HUES6 (cell line): ENCODE data around the gene ADGRD2.

Experiments
- H3K27ac ChIP-seq: 2 replicates; pipeline ENCODE4 v1.7.0; 2013; ENCODE audit warnings: low read depth, mild to moderate bottlenecking, low read length, inconsistent platforms
- H3K27me3 ChIP-seq: 2 replicates; pipeline ENCODE4 v1.6.1; 2013; ENCODE audit warnings: low read length; ENCODE audit not compliant: control insufficient read depth, insufficient read depth
- H3K36me3 ChIP-seq: 2 replicates; pipeline ENCODE4 v1.6.1; 2013; ENCODE audit warnings: low read length; ENCODE audit not compliant: control insufficient read depth, insufficient read depth
- H3K4me1 ChIP-seq: 2 replicates; pipeline ENCODE4 v1.6.1; 2013; ENCODE audit warnings: low read length; ENCODE audit not compliant: control insufficient read depth, insufficient read depth
- H3K4me3 ChIP-seq: 2 replicates; pipeline ENCODE4 v1.5.1; 2013; ENCODE audit warnings: low read depth, low read length
- H3K9ac ChIP-seq: one replicate; pipeline ENCODE4 v1.6.1; 2013; ENCODE audit warnings: mild to moderate bottlenecking, low read length
- H3K9me3 ChIP-seq: 2 replicates; pipeline ENCODE4 v1.6.1; 2013; ENCODE audit warnings: low read depth, low read length; ENCODE audit not compliant: control insufficient read depth, insufficient read depth

Gene ADGRD2

DNA sequence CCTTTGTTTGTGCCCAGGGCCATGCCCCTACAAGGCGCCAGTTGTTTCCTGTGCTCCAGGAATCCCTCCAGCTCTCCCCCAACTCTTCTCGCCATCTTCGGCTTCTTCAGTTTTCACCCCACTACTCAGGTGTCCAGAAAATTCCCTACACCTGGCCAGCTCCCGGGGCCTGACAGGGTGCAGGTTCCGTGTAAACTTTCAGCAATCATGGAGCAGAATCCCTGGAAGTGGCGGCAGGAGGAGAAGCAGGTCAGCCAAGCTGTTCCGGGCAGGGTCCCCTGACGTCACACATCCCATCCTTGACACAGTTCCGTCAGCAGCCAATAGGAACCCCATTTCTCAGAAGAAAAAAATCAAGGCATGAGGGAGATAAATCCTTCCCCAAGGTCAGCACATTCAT, 12.2 kb upstream of the ADGRD2 start:
- H3K4me1 ChIP-seq, result no peaks in the 10 kb centered on the region

DNA sequence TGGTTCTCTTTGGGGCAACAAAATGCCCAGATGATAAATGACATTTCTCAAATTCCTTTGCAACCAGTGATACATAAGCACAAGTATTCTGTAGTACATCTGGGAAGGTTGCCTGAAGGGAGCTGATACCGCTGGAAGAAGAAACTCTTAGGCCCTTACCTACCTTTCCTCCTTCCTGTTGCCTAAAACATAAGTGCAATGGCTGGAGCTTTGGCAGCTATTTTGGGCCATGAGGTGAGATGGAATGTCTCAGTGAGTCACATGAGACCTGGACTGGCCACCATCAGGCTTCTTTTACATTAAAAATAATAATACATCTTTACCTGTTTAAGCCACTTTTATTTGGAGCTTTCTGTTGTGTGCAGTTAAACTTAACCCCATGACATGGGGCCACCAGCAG, 11.2 kb upstream of the ADGRD2 start:
- Histone ChIP-seq H3K27me3 (peaks cover 3% of the 10 kb centered on the region; the same call in 1 of the 2 replicates), H3K9me3 (0 out of 2 replicates have a peak, but pooled peaks cover 3% of the 10 kb centered on the region), H3K4me1 (no peaks in the 10 kb centered on the region), H3K36me3 (no peaks in the 10 kb centered on the region), H3K4me3 (no peak overlapping the region), H3K27ac (no peak overlapping the region), H3K9ac (no peak overlapping the region)

More for the DNA sequence above, 12.2 kb upstream of the ADGRD2 start:
- Histone ChIP-seq H3K9ac (no peak overlapping the region), H3K4me3 (no peak overlapping the region), H3K27ac (no peak overlapping the region), H3K27me3 (peaks cover 3% of the 10 kb centered on the region; the same call in 1 of the 2 replicates), H3K9me3 (0 out of 2 replicates have a peak, but pooled peaks cover 3% of the 10 kb centered on the region), H3K36me3 (no peaks in the 10 kb centered on the region)

DNA sequence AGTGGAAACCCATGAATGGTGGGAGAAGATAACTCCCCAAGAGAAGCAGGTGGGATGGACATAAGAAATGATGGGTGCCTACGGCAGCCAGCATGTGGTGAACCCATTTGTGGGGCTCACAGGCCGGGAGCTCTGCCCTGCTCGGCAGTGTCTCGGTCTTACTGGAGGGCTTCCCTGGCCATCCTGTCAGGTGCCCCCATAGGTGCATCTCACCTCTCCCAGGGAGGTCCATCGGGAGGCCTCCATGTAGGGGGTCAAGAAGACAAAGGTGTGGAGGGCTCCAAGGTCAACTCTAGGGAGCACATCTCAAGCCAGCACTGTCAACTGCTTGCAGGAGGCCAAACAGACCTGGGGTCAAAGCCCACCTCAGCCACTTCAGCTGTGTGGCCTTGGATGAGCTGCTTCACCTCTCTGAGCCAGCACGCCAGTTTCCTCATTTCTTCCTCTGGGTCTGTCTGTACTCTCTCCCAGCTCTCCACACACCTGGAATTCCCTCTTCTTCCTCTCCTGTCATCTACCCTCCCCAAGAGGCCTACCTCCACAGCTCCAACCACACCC, 10.5 kb upstream of the ADGRD2 start:
- 0 out of 2 replicates have a peak, but pooled peaks cover 3% of the 10 kb centered on the region for H3K9me3 ChIP-seq
- no peak overlapping the region for H3K9ac ChIP-seq
- no peak overlapping the region for H3K27ac ChIP-seq
- no peaks in the 10 kb centered on the region for H3K4me1 ChIP-seq
- no peak overlapping the region for H3K4me3 ChIP-seq
- H3K36me3 ChIP-seq, result no peaks in the 10 kb centered on the region
- no peaks in the 10 kb centered on the region for H3K27me3 ChIP-seq

DNA sequence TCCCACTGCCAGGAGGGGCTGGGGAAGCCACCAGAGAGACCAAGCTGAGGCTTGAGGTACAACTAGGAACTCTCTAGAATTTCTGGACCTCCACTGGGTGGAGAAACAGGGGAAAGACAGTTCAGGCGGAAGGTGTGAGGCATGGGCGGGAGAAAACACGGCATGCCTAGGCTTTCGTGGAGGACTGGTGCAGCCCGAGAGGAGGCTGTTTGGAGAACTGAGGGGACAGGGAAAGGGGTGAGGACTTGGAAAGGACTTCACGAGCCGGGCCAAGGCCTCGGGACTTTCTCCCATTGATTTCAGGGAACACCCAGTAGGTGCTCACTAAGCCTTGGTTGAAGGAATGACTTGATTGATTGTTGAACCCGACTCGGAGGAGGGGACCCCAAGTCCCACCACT, 9.5 kb upstream of the ADGRD2 start:
- H3K36me3 ChIP-seq, result no peaks in the 10 kb centered on the region
- H3K27ac ChIP-seq, result no peak overlapping the region
- H3K9me3 ChIP-seq, result 0 out of 2 replicates have a peak, but pooled peaks cover 3% of the 10 kb centered on the region
- H3K9ac ChIP-seq, result no peak overlapping the region
- no peaks in the 10 kb centered on the region for H3K4me1 ChIP-seq
- no peak overlapping the region for H3K4me3 ChIP-seq
- no peaks in the 10 kb centered on the region for H3K27me3 ChIP-seq

DNA sequence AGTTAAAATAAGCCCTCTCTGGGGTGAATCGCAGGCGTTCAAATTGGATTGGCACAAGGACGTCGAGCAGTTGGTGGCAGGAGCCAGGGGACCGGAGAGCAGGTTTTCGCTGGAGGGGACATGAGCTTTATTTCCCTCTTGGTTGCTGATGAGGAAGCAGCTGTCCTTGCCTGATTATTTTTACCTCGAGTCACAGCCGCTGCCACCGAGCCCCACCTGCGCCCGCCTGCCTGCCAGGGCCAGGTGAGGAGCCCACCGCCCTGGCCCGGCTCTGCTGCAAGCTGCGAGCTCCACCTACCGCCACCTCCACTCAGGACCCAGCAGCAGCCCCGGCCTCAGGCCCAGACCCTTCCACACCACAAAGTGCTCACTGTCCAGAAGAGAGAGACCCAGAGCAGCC, 9.0 kb upstream of the ADGRD2 start:
- no peaks in the 10 kb centered on the region for H3K36me3 ChIP-seq

DNA sequence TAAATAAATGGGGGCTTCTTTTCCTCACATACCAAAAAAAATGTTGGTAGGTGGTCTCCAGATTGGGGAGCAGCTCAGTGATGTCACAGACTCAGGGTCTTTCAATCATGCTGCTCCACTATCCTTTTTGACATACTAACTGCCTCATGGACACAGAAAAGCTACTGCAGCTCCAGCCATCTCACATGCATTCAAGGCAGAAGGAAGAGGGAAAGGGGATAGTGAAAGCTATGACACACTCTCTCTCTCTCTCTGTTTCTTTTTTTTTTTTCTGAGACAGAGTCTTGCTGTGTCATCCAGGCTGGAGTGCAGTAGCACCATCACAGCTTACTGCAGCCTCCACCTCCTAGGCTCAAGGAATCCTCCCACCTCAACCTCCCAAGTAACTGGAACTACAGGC, 7.9 kb upstream of the ADGRD2 start:
- Histone ChIP-seq H3K9ac (no peak overlapping the region), H3K9me3 (0 out of 2 replicates have a peak, but pooled peaks cover 3% of the 10 kb centered on the region), H3K36me3 (no peaks in the 10 kb centered on the region), H3K4me1 (no peaks in the 10 kb centered on the region), H3K27ac (no peak overlapping the region), H3K27me3 (no peaks in the 10 kb centered on the region), H3K4me3 (no peak overlapping the region)

More for the DNA sequence above, 9.0 kb upstream of the ADGRD2 start:
- 0 out of 2 replicates have a peak, but pooled peaks cover 3% of the 10 kb centered on the region for H3K9me3 ChIP-seq
- no peak overlapping the region for H3K4me3 ChIP-seq
- H3K9ac ChIP-seq, result no peak overlapping the region
- H3K4me1 ChIP-seq, result no peaks in the 10 kb centered on the region
- H3K27me3 ChIP-seq, result no peaks in the 10 kb centered on the region
- no peak overlapping the region for H3K27ac ChIP-seq

DNA sequence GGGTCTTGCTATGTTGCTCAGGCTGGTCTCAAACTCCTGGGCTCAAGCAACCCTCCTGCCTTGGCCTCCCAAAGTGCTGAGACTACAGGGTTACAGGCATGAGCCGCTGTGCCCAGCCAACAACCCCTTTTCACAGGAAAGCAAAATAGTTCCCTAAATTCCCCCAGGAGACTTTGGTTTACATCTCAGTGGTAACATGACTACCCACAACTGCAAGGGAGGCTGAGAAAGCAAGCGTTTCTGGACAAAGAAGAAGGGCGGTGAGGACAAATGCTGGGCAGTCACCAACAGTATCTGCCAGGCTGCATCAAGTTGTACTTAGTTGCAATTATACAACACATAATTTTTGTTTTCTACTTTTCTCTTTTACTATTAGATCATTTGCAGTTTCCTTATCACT, 7.4 kb upstream of the ADGRD2 start:
- Histone ChIP-seq H3K27ac (no peak overlapping the region), H3K4me3 (no peak overlapping the region), H3K4me1 (no peaks in the 10 kb centered on the region), H3K9me3 (0 out of 2 replicates have a peak, but pooled peaks cover 3% of the 10 kb centered on the region), H3K27me3 (no peaks in the 10 kb centered on the region), H3K36me3 (no peaks in the 10 kb centered on the region), H3K9ac (no peak overlapping the region)

DNA sequence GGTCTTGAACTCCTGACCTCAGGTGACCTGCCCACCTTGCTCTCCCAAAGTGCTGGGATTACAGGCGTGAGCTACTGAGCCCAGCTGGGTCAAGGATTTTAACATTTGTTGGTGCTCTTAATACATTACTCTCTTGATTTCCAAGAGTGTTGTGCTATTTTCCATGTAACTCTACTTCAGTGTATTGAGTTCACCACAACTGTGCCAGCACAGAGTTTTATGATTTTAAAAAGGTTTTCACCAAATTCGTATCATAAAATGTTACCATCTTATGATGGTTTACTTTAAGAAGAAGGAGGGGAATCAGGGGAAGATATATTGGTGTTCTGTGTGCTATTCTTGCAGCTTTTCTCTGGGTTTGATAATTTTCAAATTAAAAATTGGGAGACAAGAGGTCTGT, 6.6 kb upstream of the ADGRD2 start:
- H3K4me1 ChIP-seq, result no peaks in the 10 kb centered on the region
- no peak overlapping the region for H3K4me3 ChIP-seq
- 0 out of 2 replicates have a peak, but pooled peaks cover 3% of the 10 kb centered on the region for H3K9me3 ChIP-seq
- H3K9ac ChIP-seq, result no peak overlapping the region
- no peak overlapping the region for H3K27ac ChIP-seq
- H3K27me3 ChIP-seq, result no peaks in the 10 kb centered on the region
- H3K36me3 ChIP-seq, result no peaks in the 10 kb centered on the region

DNA sequence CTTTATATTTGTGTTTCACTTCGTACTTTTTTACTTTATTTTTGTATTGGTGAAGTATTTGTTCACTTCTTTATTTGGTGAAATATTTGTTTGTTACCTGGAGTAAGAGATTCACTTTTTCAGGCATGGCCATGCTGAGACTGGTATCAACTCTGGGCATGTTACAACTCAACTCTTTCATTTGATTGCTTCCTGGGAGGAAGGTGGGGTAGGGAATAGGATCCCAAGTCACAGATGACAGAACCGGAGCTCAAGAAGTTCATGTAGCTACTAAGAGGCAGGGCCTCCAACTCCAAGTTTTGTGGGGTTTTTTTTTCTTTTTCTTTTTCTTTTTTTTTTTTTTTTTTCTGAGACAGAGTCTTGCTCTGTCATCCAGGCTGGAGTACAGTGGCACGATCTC, 6.1 kb upstream of the ADGRD2 start:
- no peaks in the 10 kb centered on the region for H3K27me3 ChIP-seq
- H3K27ac ChIP-seq, result no peak overlapping the region
- H3K9me3 ChIP-seq, result 0 out of 2 replicates have a peak, but pooled peaks cover 3% of the 10 kb centered on the region
- no peaks in the 10 kb centered on the region for H3K36me3 ChIP-seq
- H3K4me3 ChIP-seq, result no peak overlapping the region
- no peak overlapping the region for H3K9ac ChIP-seq
- H3K4me1 ChIP-seq, result no peaks in the 10 kb centered on the region

DNA sequence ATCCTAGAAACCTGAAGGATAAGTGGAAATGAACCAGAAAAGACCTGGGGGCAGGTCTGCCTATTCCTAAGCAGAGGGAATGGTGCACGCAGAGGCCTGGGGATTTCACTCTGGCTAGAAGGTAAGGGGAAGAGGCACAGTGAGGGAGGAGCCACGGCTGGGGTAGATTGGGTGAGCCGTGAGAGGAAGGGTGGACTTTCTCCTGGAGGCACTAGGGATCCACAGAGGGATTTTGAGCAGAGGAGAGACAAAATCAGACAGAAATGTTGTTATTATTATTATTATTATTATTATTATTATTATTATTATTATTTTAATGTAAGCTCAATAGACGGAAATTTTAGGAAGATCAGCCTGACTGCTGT, 3.0 kb upstream of the ADGRD2 start:
- Histone ChIP-seq H3K36me3 (no peaks in the 10 kb centered on the region), H3K9ac (no peak overlapping the region), H3K4me3 (no peak overlapping the region), H3K27me3 (peaks cover 20% of the 10 kb centered on the region), H3K9me3 (0 out of 2 replicates have a peak, but pooled peaks cover 2% of the 10 kb centered on the region), H3K27ac (no peak overlapping the region), H3K4me1 (peaks cover 14% of the 10 kb centered on the region)

DNA sequence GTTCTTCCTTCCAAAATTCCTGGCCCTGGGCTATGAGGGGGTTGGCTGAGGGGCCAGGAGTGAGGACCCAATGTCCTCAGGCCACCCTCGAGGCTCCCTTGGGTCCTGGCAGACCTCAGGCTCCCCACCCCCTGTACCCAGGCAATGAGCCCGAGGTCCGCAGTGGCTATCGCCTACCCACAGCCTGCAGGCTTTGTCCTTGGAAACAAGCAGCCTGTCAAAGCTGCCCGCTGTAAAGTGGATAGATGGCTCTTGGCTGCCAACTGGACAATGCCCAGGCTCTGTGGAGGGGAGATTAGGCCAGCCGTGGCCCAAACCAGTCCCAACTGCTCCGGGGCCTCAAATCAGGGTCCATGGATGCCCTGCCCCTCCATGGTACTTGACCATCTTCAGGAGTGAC, 2.2 kb upstream of the ADGRD2 start:
- H3K27me3 ChIP-seq, result peaks cover 27% of the 10 kb centered on the region
- peaks cover 2% of the 10 kb centered on the region; the same call in 1 of the 2 replicates for H3K9me3 ChIP-seq
- H3K4me1 ChIP-seq, result peaks cover 14% of the 10 kb centered on the region
- H3K9ac ChIP-seq, result no peak overlapping the region
- no peak overlapping the region for H3K27ac ChIP-seq
- H3K4me3 ChIP-seq, result no peak overlapping the region
- no peaks in the 10 kb centered on the region for H3K36me3 ChIP-seq
